Prostate gland (tissue), 2 donors: ENCODE measurements around the gene BRF1. TPM values are rescaled to one million over a fixed set of nuclear protein-coding genes. Genes with fewer than 3 reads are reported as not detected.

ENCODE experiments used
- DNase-seq: peaks from one replicate; pipeline ENCODE4 v3.0.0-alpha.2; 2019; ENCODE audit warnings: low spot score
- H3K27ac ChIP-seq, 2 donors: fragments of 200-600 bp; sonication (generic); 2 replicates each; pipeline ENCODE4 v1.5.1; 2017 to 2019
- H3K27me3 ChIP-seq: fragments of 200-600 bp; sonication (generic); replicated peaks from 2 replicates; pipeline ENCODE4 v1.5.1; 2019; ENCODE audit not compliant: insufficient read depth
- H3K36me3 ChIP-seq, 2 donors: fragments of 200-600 bp; sonication (generic); 1 replicate in 1 of 2; 2 replicates in 1 of 2; pipeline versions ENCODE4 v1.5.1 to v1.8.1; 2017 to 2019
- H3K4me1 ChIP-seq: fragments of 200-600 bp; sonication (generic); replicated peaks from 2 replicates; pipeline ENCODE4 v1.5.1; 2019
- H3K4me3 ChIP-seq, 2 donors: fragments of 200-600 bp; sonication (generic); 2 replicates each; pipeline ENCODE4 v1.5.1; 2017 to 2019
- H3K9me3 ChIP-seq: fragments of 200-600 bp; sonication (generic); 2 replicates; pipeline ENCODE4 v1.5.1; 2017
- CTCF ChIP-seq, 4 experiments: fragments of 200-600 bp in 2 of 4; fragments of 450-650 bp in 2 of 4; sonication (generic) in 2 of 4; IDR thresholded peaks; 1 replicate in 3 of 4; 2 replicates in 1 of 4; pipeline ENCODE4 v1.5.1; 2016 to 2019; ENCODE audit warnings: antibody characterized with exemption in 4 of 4, mild to moderate bottlenecking in 2 of 4, moderate library complexity in 2 of 4
- POLR2A ChIP-seq: fragments of 450-650 bp; IDR thresholded peaks from one replicate; pipeline ENCODE4 v1.6.1; 2016; ENCODE audit warnings: antibody characterized with exemption, mild to moderate bottlenecking
- POLR2AphosphoS5 ChIP-seq: sonication (generic); formaldehyde crosslinking; IDR thresholded peaks from one replicate; pipeline ENCODE4 v1.6.1; 2017; ENCODE audit warnings: antibody characterized with exemption
- WGBS: methylation state at CpG from one replicate; pipeline ENCODE4 v1.1.5; 2018; 5-methylcytosine and 5-hydroxymethylcytosine counted together
- intact Hi-C: fragments of 100-400 bp; cut with DNase I; formaldehyde crosslinking; loops from one replicate; pipeline ENCODE4 v1.14.2; 2022
- total RNA-seq, 2 donors: library from RNA; depleted of rRNA; stranded (reverse); fragments of >200 nt; gene quantifications; one replicate each; pipeline ENCODE4 v1.1.0, GENCODE V29; 2016

The BRF1 gene
- total RNA-seq, 2 donors from 2014 or later, result 64.9 to 88.9 TPM

- no peaks in the 10 kb centered on the region for H3K4me1 ChIP-seq
- H3K36me3 ChIP-seq, result no peaks in the 10 kb centered on the region
- H3K27me3 ChIP-seq, result peaks cover 4% of the 10 kb centered on the region
- intact Hi-C loops, result loop anchor here (2.0 to 10.0 kb wide), 3 partner anchors 79 to 150 kb away; no protein-coding TSS in a partner anchor
- H3K4me3 ChIP-seq, result no peak overlapping the region
- 3% methylated on average over 18 of the region's 18 CpGs for WGBS
- H3K9me3 ChIP-seq, result no peaks in the 10 kb centered on the region
- peak; percentile 76 for DNase-seq
- TF ChIP-seq POLR2A, result no peak
- peak; percentile 90 to 94 (median 93) for TF ChIP-seq CTCF (IDR thresholded peaks at IDR 0.05)
- TF ChIP-seq POLR2AphosphoS5, result peak; percentile 66
- no peak overlapping the region for H3K27ac ChIP-seq
Measured at GRCh38 chr14:105203057-105203531, 97.7 kb downstream of the BRF1 start.

- 45% methylated on average over 18 of the region's 20 CpGs for WGBS
- H3K27ac ChIP-seq, result no peak overlapping the region
Measured at GRCh38 chr14:105201925-105202513, 98.8 kb downstream of the BRF1 start.

GRCh38 chr14:105201156-105201924 is 99.5 kb downstream of the BRF1 start:
- Histone ChIP-seq H3K27ac (no peak overlapping the region), H3K27me3 (peaks cover 4% of the 10 kb centered on the region), H3K36me3 (no peaks in the 10 kb centered on the region), H3K9me3 (no peaks in the 10 kb centered on the region), H3K4me1 (no peaks in the 10 kb centered on the region), H3K4me3 (no peak overlapping the region)
- DNase-seq, result no peak
- TF ChIP-seq POLR2A (no peak), CTCF (IDR thresholded peaks at IDR 0.05) (no peak), POLR2AphosphoS5 (no peak)
- 49% methylated on average over 27 of the region's 28 CpGs for WGBS
- intact Hi-C loops, result loop anchor here (5.0 to 10.0 kb wide), 2 partner anchors 81 to 107 kb away; no protein-coding TSS in a partner anchor

More at GRCh38 chr14:105201925-105202513, 98.8 kb downstream of the BRF1 start:
- TF ChIP-seq CTCF (IDR thresholded peaks at IDR 0.05) (no peak), POLR2A (no peak), POLR2AphosphoS5 (no peak)
- no peak for DNase-seq
- Histone ChIP-seq H3K27me3 (peaks cover 4% of the 10 kb centered on the region), H3K4me3 (no peak overlapping the region), H3K9me3 (no peaks in the 10 kb centered on the region), H3K4me1 (no peaks in the 10 kb centered on the region), H3K36me3 (no peaks in the 10 kb centered on the region)
- intact Hi-C loops, result loop anchor here (2.0 to 10.0 kb wide), 3 partner anchors 80 to 151 kb away; no protein-coding TSS in a partner anchor

- TF ChIP-seq POLR2AphosphoS5, result no peak
- TF ChIP-seq POLR2A, result no peak
- Histone ChIP-seq H3K4me3 (no peak overlapping the region), H3K27me3 (peaks cover 4% of the 10 kb centered on the region), H3K4me1 (no peaks in the 10 kb centered on the region), H3K9me3 (no peaks in the 10 kb centered on the region), H3K27ac (no peak overlapping the region), H3K36me3 (no peaks in the 10 kb centered on the region)
- WGBS, result 67% methylated on average over 16 of the region's 16 CpGs
- DNase-seq, result no peak
- intact Hi-C loops, result loop anchor here (5.0 to 10.0 kb wide), 2 partner anchors 82 to 106 kb away; no protein-coding TSS in a partner anchor
Measured at GRCh38 chr14:105200641-105201040, 100.2 kb downstream of the BRF1 start.

GRCh38 chr14:105200074-105200473 is 100.7 kb downstream of the BRF1 start:
- no peaks in the 10 kb centered on the region for H3K9me3 ChIP-seq
- no peak for DNase-seq
- 70% methylated on average over 5 of the region's 10 CpGs for WGBS
- peaks cover 7% of the 10 kb centered on the region for H3K27me3 ChIP-seq
- no peak overlapping the region for H3K4me3 ChIP-seq
- no peaks in the 10 kb centered on the region for H3K36me3 ChIP-seq
- H3K4me1 ChIP-seq, result no peaks in the 10 kb centered on the region
- intact Hi-C loops, result loop anchor here (5.0 to 10.0 kb wide), 2 partner anchors 82 to 105 kb away; no protein-coding TSS in a partner anchor
- TF ChIP-seq POLR2A (no peak), POLR2AphosphoS5 (no peak), CTCF (IDR thresholded peaks at IDR 0.05) (no peak)
- H3K27ac ChIP-seq, result no peak overlapping the region
